Rectal smooth muscle tissue (tissue), 1 donor: Measurements from ENCODE around the gene FHOD1.

Source experiments
- H3K27ac ChIP-seq: one replicate; pipeline ENCODE4 v1.7.0; 2013; ENCODE audit warnings: low read depth, low read length, inconsistent platforms
- H3K27me3 ChIP-seq: one replicate; pipeline ENCODE4 v1.7.0; 2013; ENCODE audit warnings: low read length; ENCODE audit not compliant: control insufficient read depth, insufficient read depth
- H3K36me3 ChIP-seq: one replicate; pipeline ENCODE4 v1.7.0; 2013; ENCODE audit warnings: low read length; ENCODE audit not compliant: control insufficient read depth, insufficient read depth
- H3K4me1 ChIP-seq: one replicate; pipeline ENCODE4 v1.7.0; 2013; ENCODE audit warnings: low read length; ENCODE audit not compliant: control insufficient read depth, insufficient read depth
- H3K4me3 ChIP-seq: one replicate; pipeline ENCODE4 v1.7.0; 2013; ENCODE audit warnings: low read length
- H3K9ac ChIP-seq: one replicate; pipeline ENCODE4 v1.7.0; 2013; ENCODE audit warnings: low read length

Gene FHOD1

GRCh38 chr16:67242138-67242730, 5.0 kb downstream of the FHOD1 start:
- Histone ChIP-seq H3K4me1 (no peaks in the 10 kb centered on the region), H3K27me3 (no peaks in the 10 kb centered on the region), H3K27ac (no peak overlapping the region), H3K36me3 (peaks cover 7% of the 10 kb centered on the region), H3K4me3 (no peak overlapping the region), H3K9ac (no peak overlapping the region)

GRCh38 chr16:67241008-67241900, 6.0 kb downstream of the FHOD1 start:
- H3K9ac ChIP-seq = no peak overlapping the region
- H3K4me1 ChIP-seq = no peaks in the 10 kb centered on the region
- H3K4me3 ChIP-seq = no peak overlapping the region

GRCh38 chr16:67240506-67240905, 6.8 kb downstream of the FHOD1 start:
- Histone ChIP-seq H3K9ac (no peak overlapping the region), H3K27ac (no peak overlapping the region)

More at GRCh38 chr16:67241008-67241900, 6.0 kb downstream of the FHOD1 start:
- Histone ChIP-seq H3K27me3 (no peaks in the 10 kb centered on the region), H3K36me3 (peaks cover 12% of the 10 kb centered on the region), H3K27ac (no peak overlapping the region)

GRCh38 chr16:67238806-67239470, 8.3 kb downstream of the FHOD1 start:
- H3K4me1 ChIP-seq = no peaks in the 10 kb centered on the region
- no peak overlapping the region for H3K27ac ChIP-seq
- H3K36me3 ChIP-seq = peaks cover 27% of the 10 kb centered on the region
- no peak overlapping the region for H3K9ac ChIP-seq
- H3K27me3 ChIP-seq = no peaks in the 10 kb centered on the region
- no peak overlapping the region for H3K4me3 ChIP-seq

More at GRCh38 chr16:67240506-67240905, 6.8 kb downstream of the FHOD1 start:
- Histone ChIP-seq H3K4me3 (no peak overlapping the region), H3K36me3 (peaks cover 20% of the 10 kb centered on the region), H3K4me1 (no peaks in the 10 kb centered on the region), H3K27me3 (no peaks in the 10 kb centered on the region)

GRCh38 chr16:67238278-67238575, 9.1 kb downstream of the FHOD1 start:
- Histone ChIP-seq H3K27me3 (no peaks in the 10 kb centered on the region), H3K4me3 (no peak overlapping the region), H3K9ac (no peak overlapping the region), H3K36me3 (peaks cover 28% of the 10 kb centered on the region), H3K27ac (no peak overlapping the region), H3K4me1 (no peaks in the 10 kb centered on the region)

GRCh38 chr16:67237396-67238277, 9.6 kb downstream of the FHOD1 start:
- Histone ChIP-seq H3K9ac (no peak overlapping the region), H3K4me1 (no peaks in the 10 kb centered on the region), H3K27ac (no peak overlapping the region), H3K36me3 (peaks cover 28% of the 10 kb centered on the region), H3K4me3 (no peak overlapping the region), H3K27me3 (no peaks in the 10 kb centered on the region)

- H3K4me3 ChIP-seq = no peak overlapping the region
- peaks cover 28% of the 10 kb centered on the region for H3K36me3 ChIP-seq
Observed at GRCh38 chr16:67236563-67237395, 10.5 kb downstream of the FHOD1 start.

GRCh38 chr16:67235816-67236562, 11.3 kb downstream of the FHOD1 start:
- no peaks in the 10 kb centered on the region for H3K4me1 ChIP-seq
- H3K27ac ChIP-seq = no peak overlapping the region
- H3K36me3 ChIP-seq = peaks cover 32% of the 10 kb centered on the region
- no peak overlapping the region for H3K4me3 ChIP-seq
- no peaks in the 10 kb centered on the region for H3K27me3 ChIP-seq
- no peak overlapping the region for H3K9ac ChIP-seq

More at GRCh38 chr16:67236563-67237395, 10.5 kb downstream of the FHOD1 start:
- Histone ChIP-seq H3K9ac (no peak overlapping the region), H3K27ac (no peak overlapping the region), H3K4me1 (no peaks in the 10 kb centered on the region), H3K27me3 (no peaks in the 10 kb centered on the region)

- Histone ChIP-seq H3K4me1 (no peaks in the 10 kb centered on the region), H3K36me3 (peaks cover 43% of the 10 kb centered on the region), H3K27ac (no peak overlapping the region), H3K27me3 (no peaks in the 10 kb centered on the region), H3K4me3 (no peak overlapping the region), H3K9ac (no peak overlapping the region)
Observed at GRCh38 chr16:67234180-67234597, 13.1 kb downstream of the FHOD1 start.

GRCh38 chr16:67233596-67233995, 13.7 kb downstream of the FHOD1 start:
- Histone ChIP-seq H3K4me3 (no peak overlapping the region), H3K4me1 (no peaks in the 10 kb centered on the region), H3K36me3 (peaks cover 43% of the 10 kb centered on the region), H3K27me3 (no peaks in the 10 kb centered on the region), H3K27ac (no peak overlapping the region), H3K9ac (no peak overlapping the region)
